Glomerular endothelial cell (primary cell): Measurements from ENCODE around the gene CAPN8. TPM values are rescaled to one million over a fixed set of nuclear protein-coding genes. Genes with fewer than 3 reads are reported as not detected.

ENCODE experiments used
- DNase-seq: peaks from one replicate; pipeline ENCODE4 v3.0.0-alpha.2; 2011; ENCODE audit warnings: low read depth, low spot score; ENCODE audit errors: extremely low read depth
- total RNA-seq: library from RNA; depleted of rRNA; stranded (reverse); fragments of >200 nt; gene quantifications from 2 replicates; pipeline ENCODE4 v1.2.3, GENCODE V29; 2015

CAPN8 gene
- total RNA-seq, 1 donor from 2014 or later: not detected

GRCh38 chr1:223620297-223620897 is 45.1 kb downstream of the CAPN8 start:
- DNase-seq: no peak

- DNase-seq: no peak
Measured at GRCh38 chr1:223618680-223619079, 46.8 kb downstream of the CAPN8 start.

GRCh38 chr1:223617323-223618070 is 48.0 kb downstream of the CAPN8 start:
- no peak for DNase-seq

GRCh38 chr1:223616586-223616985 is 48.9 kb downstream of the CAPN8 start:
- no peak for DNase-seq

- no peak for DNase-seq
Measured at GRCh38 chr1:223611936-223612335, 53.6 kb downstream of the CAPN8 start.

GRCh38 chr1:223609977-223610376 is 55.5 kb downstream of the CAPN8 start:
- no peak for DNase-seq

GRCh38 chr1:223609066-223609465 is 56.4 kb downstream of the CAPN8 start:
- no peak for DNase-seq

GRCh38 chr1:223558512-223558911 is 107.0 kb downstream of the CAPN8 start:
- no peak for DNase-seq

GRCh38 chr1:223557130-223557475 is 108.4 kb downstream of the CAPN8 start:
- no peak for DNase-seq

GRCh38 chr1:223556414-223557129 is 108.9 kb downstream of the CAPN8 start:
- DNase-seq: no peak

- no peak for DNase-seq
Measured at GRCh38 chr1:223553957-223554356, 111.5 kb downstream of the CAPN8 start.

GRCh38 chr1:223551610-223552009 is 113.9 kb downstream of the CAPN8 start:
- no peak for DNase-seq

- no peak for DNase-seq
Measured at GRCh38 chr1:223549740-223550139, 115.8 kb downstream of the CAPN8 start.

GRCh38 chr1:223547316-223548114 is 118.0 kb downstream of the CAPN8 start:
- no peak for DNase-seq

GRCh38 chr1:223545343-223545742 is 120.2 kb downstream of the CAPN8 start:
- no peak for DNase-seq

GRCh38 chr1:223543560-223543959 is 121.9 kb downstream of the CAPN8 start:
- no peak for DNase-seq

GRCh38 chr1:223542831-223543230 is 122.7 kb downstream of the CAPN8 start:
- DNase-seq: no peak

- DNase-seq: no peak
Measured at GRCh38 chr1:223540485-223541106, 124.9 kb downstream of the CAPN8 start.

- DNase-seq: no peak
Measured at GRCh38 chr1:223539750-223540149, 125.8 kb downstream of the CAPN8 start.

- DNase-seq: no peak
Measured at GRCh38 chr1:223538981-223539380, 126.5 kb downstream of the CAPN8 start.

GRCh38 chr1:223535319-223535718 is 130.2 kb downstream of the CAPN8 start:
- DNase-seq: no peak
